Tibial nerve (tissue), 4 donors: ENCODE data around the gene TMEM179B. TPM values are rescaled to one million over a fixed set of nuclear protein-coding genes. Genes with fewer than 3 reads are reported as not detected.

Source experiments
- DNase-seq, 2 donors: peaks; one replicate each; pipeline ENCODE4 v3.0.0-alpha.2; 2019; ENCODE audit warnings: low spot score in 2 of 2
- H3K27ac ChIP-seq, 4 donors: fragments of 200-600 bp; sonication (generic) in 3 of 4; one replicate each; pipeline ENCODE4 v1.5.1; 2017 to 2019; ENCODE audit warnings: mild to moderate bottlenecking in 1 of 4
- H3K27me3 ChIP-seq, 2 donors: fragments of 200-600 bp; sonication (generic) in 1 of 2; one replicate each; pipeline versions ENCODE4 v1.5.1 to v1.6.0; 2017 to 2019
- H3K36me3 ChIP-seq, 3 donors: fragments of 200-600 bp; sonication (generic); one replicate each; pipeline ENCODE4 v1.5.1; 2018 to 2019
- H3K4me1 ChIP-seq, 4 donors: fragments of 200-600 bp; sonication (generic) in 3 of 4; one replicate each; pipeline ENCODE4 v1.5.1; 2017 to 2019
- H3K4me3 ChIP-seq, 4 donors: fragments of 200-600 bp; sonication (generic) in 3 of 4; one replicate each; pipeline ENCODE4 v1.5.1; 2017 to 2019; ENCODE audit warnings: mild to moderate bottlenecking in 1 of 4, moderate library complexity in 1 of 4
- H3K9me3 ChIP-seq, 4 donors: fragments of 200-600 bp; sonication (generic) in 3 of 4; one replicate each; pipeline ENCODE4 v1.5.1; 2017 to 2019
- EP300 ChIP-seq, 2 donors: sonication (generic); formaldehyde crosslinking; IDR thresholded peaks; one replicate each; pipeline ENCODE4 v1.6.1; 2017; ENCODE audit warnings: antibody characterized with exemption in 2 of 2, mild to moderate bottlenecking in 1 of 2
- POLR2A ChIP-seq, 2 donors: fragments of 450-650 bp; IDR thresholded peaks; one replicate each; pipeline ENCODE4 v1.6.1; 2017; ENCODE audit warnings: antibody characterized with exemption in 2 of 2, mild to moderate bottlenecking in 2 of 2, moderate library complexity in 2 of 2
- WGBS, 2 donors: methylation state at CpG; one replicate each; pipeline ENCODE4 v1.1.5; 2018; 5-methylcytosine and 5-hydroxymethylcytosine counted together
- total RNA-seq, 4 donors: library from RNA; depleted of rRNA; stranded (reverse); fragments of >200 nt; gene quantifications; one replicate each; pipeline ENCODE4 v1.1.0, GENCODE V29; 2016
- TF ChIP-seq, protein P1 (sequence below), 5 experiments: fragments of 200-600 bp in 3 of 5; fragments of 450-650 bp in 2 of 5; sonication (generic) in 3 of 5; IDR thresholded peaks; one replicate each; pipeline ENCODE4 v1.5.1; 2016 to 2019; ENCODE audit warnings: antibody characterized with exemption in 5 of 5, mild to moderate bottlenecking in 3 of 5, moderate library complexity in 2 of 5

Gene TMEM179B
- total RNA-seq, 4 donors from 2014 or later = 80.8 to 105 (median 94.9) TPM

- H3K27me3 ChIP-seq = no peaks in the 10 kb centered on the region
- H3K27ac ChIP-seq = peak within 1 kb of the TSS; percentile 86 to 95 (median 91)
- peak; percentile 98 for DNase-seq
- H3K4me1 ChIP-seq = peaks cover 0 to 25% (median 16%) of the 10 kb centered on the region in 4 donors
- peak within 1 kb of the TSS; percentile 40 to 71 (median 56) for H3K4me3 ChIP-seq
- H3K36me3 ChIP-seq = peaks cover 0 to 36% (median 3%) of the 10 kb centered on the region in 3 donors
- WGBS, 2 donors = 2% methylated on average over 44 to 60 of the region's 60 CpGs
- no peaks in the 10 kb centered on the region for H3K9me3 ChIP-seq
- TF ChIP-seq, protein P1, sequence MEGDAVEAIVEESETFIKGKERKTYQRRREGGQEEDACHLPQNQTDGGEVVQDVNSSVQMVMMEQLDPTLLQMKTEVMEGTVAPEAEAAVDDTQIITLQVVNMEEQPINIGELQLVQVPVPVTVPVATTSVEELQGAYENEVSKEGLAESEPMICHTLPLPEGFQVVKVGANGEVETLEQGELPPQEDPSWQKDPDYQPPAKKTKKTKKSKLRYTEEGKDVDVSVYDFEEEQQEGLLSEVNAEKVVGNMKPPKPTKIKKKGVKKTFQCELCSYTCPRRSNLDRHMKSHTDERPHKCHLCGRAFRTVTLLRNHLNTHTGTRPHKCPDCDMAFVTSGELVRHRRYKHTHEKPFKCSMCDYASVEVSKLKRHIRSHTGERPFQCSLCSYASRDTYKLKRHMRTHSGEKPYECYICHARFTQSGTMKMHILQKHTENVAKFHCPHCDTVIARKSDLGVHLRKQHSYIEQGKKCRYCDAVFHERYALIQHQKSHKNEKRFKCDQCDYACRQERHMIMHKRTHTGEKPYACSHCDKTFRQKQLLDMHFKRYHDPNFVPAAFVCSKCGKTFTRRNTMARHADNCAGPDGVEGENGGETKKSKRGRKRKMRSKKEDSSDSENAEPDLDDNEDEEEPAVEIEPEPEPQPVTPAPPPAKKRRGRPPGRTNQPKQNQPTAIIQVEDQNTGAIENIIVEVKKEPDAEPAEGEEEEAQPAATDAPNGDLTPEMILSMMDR (IDR thresholded peaks at IDR 0.05) = peak in 1 of 5 experiments; percentile 34
- TF ChIP-seq EP300 (IDR thresholded peaks at IDR 0.05) = peak; percentile 74 to 89
- peak in 1 of 2 donors; percentile 42 for TF ChIP-seq POLR2A (IDR thresholded peaks at IDR 0.05)
Measured at GRCh38 chr11:62771144-62772021, 15.8 kb upstream of the TMEM179B start, which contains the start of gene TAF6L. Gene TAF6L (plus strand): TSS chr11:62771396. CDS start chr11:62775784, 4,388 bp downstream.

- no peak overlapping the region for H3K4me3 ChIP-seq
- H3K27ac ChIP-seq = no peak overlapping the region
- H3K9me3 ChIP-seq = no peaks in the 10 kb centered on the region
- no peaks in the 10 kb centered on the region for H3K27me3 ChIP-seq
- TF ChIP-seq POLR2A (IDR thresholded peaks at IDR 0.05) = no peak
- TF ChIP-seq EP300 (IDR thresholded peaks at IDR 0.05) = no peak
- TF ChIP-seq, protein P1 (IDR thresholded peaks at IDR 0.05) = no peak
- H3K36me3 ChIP-seq = peaks cover 0 to 45% (median 0%) of the 10 kb centered on the region in 3 donors
- 92 to 96% methylated on average over 6 of the region's 6 CpGs for WGBS, 2 donors
- DNase-seq = no peak
- H3K4me1 ChIP-seq = peaks cover 0 to 23% (median 16%) of the 10 kb centered on the region in 4 donors
Measured at GRCh38 chr11:62774407-62774806, 12.8 kb upstream of the TMEM179B start.

DNA sequence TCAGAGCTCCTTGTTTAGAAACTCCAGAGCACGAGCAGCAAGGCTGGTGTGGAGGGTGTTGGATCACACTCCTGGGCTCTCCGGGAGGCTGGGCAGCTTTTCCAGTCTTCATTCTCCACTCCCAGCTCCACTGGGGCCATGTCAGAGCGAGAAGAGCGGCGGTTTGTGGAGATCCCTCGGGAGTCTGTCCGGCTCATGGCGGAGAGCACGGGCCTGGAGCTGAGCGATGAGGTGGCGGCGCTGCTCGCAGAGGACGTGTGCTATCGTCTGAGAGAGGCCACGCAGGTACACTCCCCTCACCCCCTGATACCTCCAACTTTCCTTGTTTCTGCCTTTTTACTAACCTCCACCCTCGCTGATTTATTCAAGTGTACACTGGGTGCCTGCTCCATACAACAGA is 11.6 kb upstream of the TMEM179B start:
- WGBS, 2 donors = 85 to 90% methylated on average over 17 of the region's 17 CpGs
- no peak overlapping the region for H3K27ac ChIP-seq
- peaks cover 0 to 11% (median 6%) of the 10 kb centered on the region in 4 donors for H3K4me1 ChIP-seq
- H3K4me3 ChIP-seq = no peak overlapping the region
- no peaks in the 10 kb centered on the region for H3K9me3 ChIP-seq
- TF ChIP-seq, protein P1 (IDR thresholded peaks at IDR 0.05) = no peak
- no peak for TF ChIP-seq POLR2A (IDR thresholded peaks at IDR 0.05)
- TF ChIP-seq EP300 (IDR thresholded peaks at IDR 0.05) = no peak
- peaks cover 0 to 55% (median 0%) of the 10 kb centered on the region in 3 donors for H3K36me3 ChIP-seq
- no peaks in the 10 kb centered on the region for H3K27me3 ChIP-seq
- DNase-seq = no peak

DNA sequence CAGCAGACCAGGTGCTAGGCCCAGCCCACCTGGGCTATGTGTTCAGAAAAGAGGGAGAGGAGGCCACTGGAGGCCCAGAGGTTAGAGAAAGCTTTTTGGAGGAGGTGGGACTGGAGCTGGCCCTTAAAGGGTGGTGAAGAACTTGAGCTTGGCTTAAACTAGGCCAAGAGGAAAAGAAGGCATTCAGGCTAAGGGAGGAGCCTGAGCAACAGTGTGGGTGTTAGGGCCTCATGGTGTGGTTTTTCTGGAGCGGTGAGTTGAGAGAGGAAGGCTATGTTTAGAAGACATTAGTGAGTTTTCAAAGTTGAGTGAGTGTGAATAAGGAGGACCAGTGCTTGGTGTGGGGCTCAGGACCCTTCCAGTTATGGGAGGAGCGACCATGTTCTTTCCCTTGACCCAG is 9.8 kb upstream of the TMEM179B start:
- Histone ChIP-seq H3K36me3 (peaks cover 0 to 65% (median 0%) of the 10 kb centered on the region in 3 donors), H3K27ac (no peak overlapping the region), H3K4me3 (no peak overlapping the region), H3K27me3 (no peaks in the 10 kb centered on the region), H3K9me3 (no peaks in the 10 kb centered on the region), H3K4me1 (peaks cover 0 to 2% (median 0%) of the 10 kb centered on the region in 4 donors)
- DNase-seq = no peak
- WGBS, 2 donors = 61 to 71% methylated on average over 2 of the region's 2 CpGs
- TF ChIP-seq EP300 (IDR thresholded peaks at IDR 0.05) (no peak), POLR2A (IDR thresholded peaks at IDR 0.05) (no peak)
- TF ChIP-seq, protein P1 (IDR thresholded peaks at IDR 0.05) = no peak

- Histone ChIP-seq H3K4me3 (no peak overlapping the region), H3K36me3 (peaks cover 0 to 72% (median 0%) of the 10 kb centered on the region in 3 donors), H3K27me3 (no peaks in the 10 kb centered on the region), H3K4me1 (no peaks in the 10 kb centered on the region), H3K27ac (no peak overlapping the region), H3K9me3 (no peaks in the 10 kb centered on the region)
- no peak for DNase-seq
- TF ChIP-seq POLR2A (IDR thresholded peaks at IDR 0.05) (no peak), EP300 (IDR thresholded peaks at IDR 0.05) (no peak)
- TF ChIP-seq, protein P1 (IDR thresholded peaks at IDR 0.05) = no peak
- 94 to 100% methylated on average over 2 to 3 of the region's 3 CpGs for WGBS, 2 donors
Measured at GRCh38 chr11:62778441-62778840, 8.8 kb upstream of the TMEM179B start.
